PC-9 (cell line): ENCODE results near the gene ATL1. TPM values are rescaled to one million over a fixed set of nuclear protein-coding genes. Genes with fewer than 3 reads are reported as not detected.

Source experiments
- Bru-seq: library from RNA; stranded (reverse); fragments of 400-500 nt; gene quantifications from one replicate; lab custom pipeline; 2021; lab: Mats Ljungman, UMichigan
- BruChase-seq, 2 experiments: library from RNA; stranded (reverse); fragments of 400-500 nt; gene quantifications; one replicate each; lab custom pipeline; 2021; lab: Mats Ljungman, UMichigan
- BruUV-seq: library from RNA; stranded (reverse); fragments of 400-500 nt; replicated peaks from 2 replicates; lab custom pipeline; 2021; lab: Mats Ljungman, UMichigan
- CTCF ChIA-PET: fragments of 300-600 bp; sonication (Branson Sonifier 250); formaldehyde crosslinking; loops from one replicate; lab custom pipeline; 2022; ENCODE audit warnings: antibody characterized with exemption; lab: Charles Lee
- POLR2A ChIA-PET: fragments of 300-600 bp; sonication (Branson Sonifier 250); formaldehyde crosslinking; loops from one replicate; lab custom pipeline; 2022; ENCODE audit warnings: antibody characterized with exemption; ENCODE audit not compliant: unreplicated experiment; lab: Charles Lee
- DNase-seq, 2 experiments: peaks; one replicate each; pipeline versions ENCODE4 v3.0.0 to v3.0.0-alpha.2; 2015 to 2022; ENCODE audit warnings: mixed read lengths in 1 of 2
- H2AFZ ChIP-seq: fragments of 200-600 bp; sonication (generic); 2 replicates; pipeline ENCODE4 v1.8.1; 2017; ENCODE audit warnings: antibody characterized with exemption
- H3F3A ChIP-seq: fragments of 200-600 bp; sonication (generic); 2 replicates; pipeline ENCODE4 v1.8.1; 2017; ENCODE audit warnings: antibody characterized with exemption, mild to moderate bottlenecking, low read depth; ENCODE audit not compliant: insufficient read depth
- H3K27ac ChIP-seq: fragments of 200-600 bp; sonication (generic); 2 replicates; pipeline ENCODE4 v1.6.1; 2016; ENCODE audit warnings: mixed run types
- H3K27me3 ChIP-seq: fragments of 200-600 bp; sonication (generic); 2 replicates; pipeline ENCODE4 v1.6.1; 2016; ENCODE audit warnings: low read depth, mixed run types; ENCODE audit not compliant: insufficient read depth
- H3K36me3 ChIP-seq: fragments of 200-600 bp; sonication (generic); 2 replicates; pipeline ENCODE4 v1.6.1; 2016; ENCODE audit warnings: low read depth, mixed run types
- H3K4me1 ChIP-seq: fragments of 200-600 bp; sonication (generic); replicated peaks from 2 replicates; pipeline ENCODE4 v1.6.1; 2016; ENCODE audit warnings: mixed run types; ENCODE audit not compliant: insufficient read depth
- H3K4me2 ChIP-seq: fragments of 200-600 bp; sonication (generic); 2 replicates; pipeline ENCODE4 v1.6.1; 2017; ENCODE audit warnings: mixed run types
- H3K4me3 ChIP-seq: fragments of 200-600 bp; sonication (generic); 2 replicates; pipeline ENCODE4 v1.6.1; 2016; ENCODE audit warnings: mixed run types
- H3K79me2 ChIP-seq: fragments of 200-600 bp; sonication (generic); 2 replicates; pipeline ENCODE4 v1.6.1; 2017; ENCODE audit warnings: low read depth, mixed run types
- H3K9me2 ChIP-seq: fragments of 200-600 bp; sonication (generic); 2 replicates; pipeline ENCODE4 v1.8.1; 2017; ENCODE audit warnings: mild to moderate bottlenecking; ENCODE audit not compliant: insufficient read depth
- H3K9me3 ChIP-seq: fragments of 200-600 bp; sonication (generic); 2 replicates; pipeline ENCODE4 v1.8.1; 2016; ENCODE audit warnings: low read depth; ENCODE audit not compliant: insufficient read depth
- H4K20me1 ChIP-seq: fragments of 200-600 bp; sonication (generic); 2 replicates; pipeline ENCODE4 v1.8.1; 2017; ENCODE audit not compliant: insufficient read depth
- EZH2 ChIP-seq: fragments of 200-600 bp; sonication (generic); IDR thresholded peaks from 2 replicates; pipeline ENCODE4 v1.8.0; 2017; ENCODE audit warnings: antibody characterized with exemption, low read depth
- intact Hi-C: fragments of 100-400 bp; cut with micrococcal nuclease; formaldehyde crosslinking; loops from one replicate; pipeline ENCODE4 v1.10.0; 2022; ENCODE audit not compliant: unreplicated experiment
- long read RNA-seq: library from polyadenylated mRNA; stranded (forward); transcript quantifications from one replicate; pipeline ENCODE4 v2.0.0, GENCODE V29; 2022
- total RNA-seq: library from RNA; stranded (reverse); gene quantifications from 2 replicates; pipeline ENCODE4 v1.2.3, GENCODE V29; 2021
- TF ChIP-seq, protein P1 (sequence below): fragments of 200-600 bp; sonication (generic); conservative IDR thresholded peaks from 2 replicates; pipeline ENCODE4 v1.6.1; 2017; ENCODE audit warnings: mixed run types, antibody characterized with exemption, mild to moderate bottlenecking, moderate library complexity

The ATL1 gene
- total RNA-seq = 3.8 and 4.3 TPM in 2 replicates
- percentile 42 among the genes with signal in this experiment for Bru-seq, nascent RNA
- percentile 36 among the genes with signal in this experiment for BruChase-seq, experiment 1, labeled RNA remaining after a 2-hour chase
- percentile 33 among the genes with signal in this experiment for BruChase-seq, experiment 2, labeled RNA remaining after a 6-hour chase
- long read RNA-seq, partial matches to known transcripts = 0 of 5 reads
- long read RNA-seq, other reads (novel, unspliced or antisense) = 3 of 5 reads

DNA sequence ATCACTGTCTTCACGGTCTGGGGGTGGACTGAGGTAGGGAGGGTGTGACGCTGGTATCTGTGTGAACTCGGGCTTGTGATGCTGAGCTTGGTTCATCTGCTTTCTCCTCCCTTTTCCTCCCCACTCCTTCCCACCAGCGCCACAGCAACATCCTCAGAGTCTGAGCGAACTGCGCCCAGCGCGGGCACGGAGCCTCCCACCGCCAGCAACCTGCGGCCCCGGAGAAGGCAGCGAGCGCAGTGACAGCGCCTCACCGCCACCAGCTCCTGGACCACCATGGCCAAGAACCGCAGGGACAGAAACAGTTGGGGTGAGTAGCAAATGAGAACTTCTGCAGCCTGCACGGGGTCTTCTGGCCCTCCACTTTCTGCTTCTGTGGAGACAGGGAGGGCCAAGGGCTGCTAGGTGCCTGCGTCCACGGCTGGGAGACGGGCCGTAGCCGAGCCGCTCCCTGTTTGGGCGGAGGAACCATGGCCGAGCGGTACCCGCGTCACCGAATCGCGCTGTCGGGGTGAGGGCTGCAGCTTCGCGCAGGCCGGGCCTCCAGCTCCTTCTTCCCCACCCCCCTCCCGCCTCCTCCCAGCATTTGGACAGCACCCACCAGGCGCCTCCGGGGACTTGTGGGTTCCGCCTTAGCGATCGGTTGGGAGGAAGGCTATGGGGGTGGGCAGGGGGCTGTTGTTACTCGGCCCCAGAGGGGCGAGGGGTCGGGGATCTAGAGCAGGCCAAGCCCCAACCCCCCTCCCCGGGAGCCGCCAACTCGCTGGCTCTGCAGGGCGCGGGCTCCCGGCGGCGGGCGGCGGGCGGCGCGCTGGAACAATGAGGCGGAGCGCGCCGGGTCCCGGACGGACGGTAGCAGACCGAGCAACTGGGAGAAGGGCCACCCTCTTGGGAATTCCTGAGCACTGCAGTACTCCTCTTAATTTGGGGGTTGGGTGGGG lies at the start of gene ATL1:
Gene ATL1 (plus strand): TSS at position 156 of the 941 bp plus-strand sequence. CDS start 121 bp downstream, at position 277.
- H3K36me3 ChIP-seq = no peaks in the 10 kb centered on the region
- peak within 1 kb of the TSS; percentile 74 for H3K4me3 ChIP-seq
- H3K4me2 ChIP-seq = peak within 1 kb of the TSS; percentile 98
- intact Hi-C loops = no loop called here
- ChIA-PET CTCF (interaction anchor here (0.6 kb wide), 2 partner anchors 15 to 331 kb away, joined by 3 read pairs; no protein-coding TSS in a partner anchor), POLR2A (interaction anchor here (0.5 to 0.6 kb wide), 3 partner anchors 27 to 213 kb away, joined by 3 to 6 read pairs (median 4); no protein-coding TSS in a partner anchor)
- peak within 1 kb of the TSS; percentile 84 for H2AFZ ChIP-seq
- H3K9me2 ChIP-seq = no peaks in the 10 kb centered on the region
- TF ChIP-seq, protein P1, sequence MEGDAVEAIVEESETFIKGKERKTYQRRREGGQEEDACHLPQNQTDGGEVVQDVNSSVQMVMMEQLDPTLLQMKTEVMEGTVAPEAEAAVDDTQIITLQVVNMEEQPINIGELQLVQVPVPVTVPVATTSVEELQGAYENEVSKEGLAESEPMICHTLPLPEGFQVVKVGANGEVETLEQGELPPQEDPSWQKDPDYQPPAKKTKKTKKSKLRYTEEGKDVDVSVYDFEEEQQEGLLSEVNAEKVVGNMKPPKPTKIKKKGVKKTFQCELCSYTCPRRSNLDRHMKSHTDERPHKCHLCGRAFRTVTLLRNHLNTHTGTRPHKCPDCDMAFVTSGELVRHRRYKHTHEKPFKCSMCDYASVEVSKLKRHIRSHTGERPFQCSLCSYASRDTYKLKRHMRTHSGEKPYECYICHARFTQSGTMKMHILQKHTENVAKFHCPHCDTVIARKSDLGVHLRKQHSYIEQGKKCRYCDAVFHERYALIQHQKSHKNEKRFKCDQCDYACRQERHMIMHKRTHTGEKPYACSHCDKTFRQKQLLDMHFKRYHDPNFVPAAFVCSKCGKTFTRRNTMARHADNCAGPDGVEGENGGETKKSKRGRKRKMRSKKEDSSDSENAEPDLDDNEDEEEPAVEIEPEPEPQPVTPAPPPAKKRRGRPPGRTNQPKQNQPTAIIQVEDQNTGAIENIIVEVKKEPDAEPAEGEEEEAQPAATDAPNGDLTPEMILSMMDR = no peak
- TF ChIP-seq EZH2 = no peak
- BruUV-seq = no TSS peak
- H3K9me3 ChIP-seq = no peaks in the 10 kb centered on the region
- DNase-seq = peak in 1 of 2 experiments; percentile 46
- no peak within 1 kb of the TSS for H3K27ac ChIP-seq
- H3K79me2 ChIP-seq = no peaks in the 10 kb centered on the region
- H4K20me1 ChIP-seq = no peaks in the 10 kb centered on the region
- no peaks in the 10 kb centered on the region; the same call in 1 of the 2 replicates for H3F3A ChIP-seq
- H3K4me1 ChIP-seq = no peaks in the 10 kb centered on the region
- H3K27me3 ChIP-seq = peaks cover 8% of the 10 kb centered on the region; the same call in 1 of the 2 replicates

DNA sequence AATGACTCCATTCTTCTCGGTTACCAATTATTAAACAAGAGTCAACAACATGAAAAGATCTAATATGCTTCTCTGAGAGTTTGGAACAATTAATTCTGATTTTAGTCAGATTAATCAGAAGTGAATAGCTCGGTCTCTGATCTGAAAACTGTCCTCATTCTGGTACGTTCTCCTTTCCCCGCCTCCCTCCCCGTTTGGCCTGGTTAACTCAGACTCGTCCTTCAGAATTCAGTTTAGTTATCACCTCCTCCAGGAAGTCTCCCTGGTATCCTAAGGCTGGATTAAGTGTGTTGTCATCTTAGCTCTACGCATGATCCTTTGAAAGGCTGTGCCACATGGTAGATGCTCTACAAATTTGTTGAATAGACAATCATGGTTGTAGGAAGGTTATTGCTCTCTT lies 49.8 kb upstream of the ATL1 start:
- Histone ChIP-seq H3K9me3 (no peaks in the 10 kb centered on the region), H4K20me1 (peaks cover 6% of the 10 kb centered on the region; the same call in 1 of the 2 replicates), H3K4me2 (no peak overlapping the region), H3K79me2 (peaks cover 78% of the 10 kb centered on the region), H3K27me3 (no peaks in the 10 kb centered on the region), H2AFZ (no peak overlapping the region), H3K4me1 (no peaks in the 10 kb centered on the region), H3K4me3 (no peak overlapping the region), H3F3A (no peaks in the 10 kb centered on the region), H3K9me2 (no peaks in the 10 kb centered on the region), H3K36me3 (no peaks in the 10 kb centered on the region; the same call in 1 of the 2 replicates), H3K27ac (no peak overlapping the region)
- TF ChIP-seq, protein P1 = no peak
- TF ChIP-seq EZH2 = no peak
- DNase-seq = no peak
- POLR2A ChIA-PET = no interaction called here
- CTCF ChIA-PET = no interaction called here
- intact Hi-C loops = no loop called here
- BruUV-seq = no TSS peak

DNA sequence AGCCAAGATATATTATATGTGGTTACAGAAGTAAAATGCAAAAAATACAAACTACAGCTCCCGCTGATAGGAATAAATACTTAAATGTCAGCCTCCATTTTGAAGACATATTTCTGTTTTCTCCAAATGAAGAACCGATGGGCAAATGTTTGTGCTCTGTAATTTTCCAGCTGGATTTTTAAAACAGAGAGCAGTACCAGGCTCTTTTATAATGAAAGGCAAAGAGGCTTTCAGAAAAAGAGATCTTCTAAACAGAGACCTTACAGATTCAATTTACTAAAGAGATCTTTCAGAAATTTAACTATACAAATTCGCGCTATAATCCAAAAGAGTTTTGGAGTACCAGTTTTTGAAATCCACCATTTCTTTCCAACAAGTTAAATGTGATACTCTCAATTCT lies 47.5 kb upstream of the ATL1 start:
- ChIA-PET POLR2A (no interaction called here), CTCF (no interaction called here)
- Histone ChIP-seq H3K9me2 (no peaks in the 10 kb centered on the region), H3K9me3 (no peaks in the 10 kb centered on the region), H3K36me3 (peaks cover 5% of the 10 kb centered on the region; the same call in 1 of the 2 replicates), H3K4me1 (no peaks in the 10 kb centered on the region), H3K4me3 (no peak overlapping the region), H2AFZ (no peak overlapping the region), H4K20me1 (peaks cover 6% of the 10 kb centered on the region; the same call in 1 of the 2 replicates), H3F3A (no peaks in the 10 kb centered on the region), H3K4me2 (no peak overlapping the region), H3K27me3 (no peaks in the 10 kb centered on the region), H3K27ac (no peak overlapping the region), H3K79me2 (peaks cover 84% of the 10 kb centered on the region)
- intact Hi-C loops = no loop called here
- no peak for DNase-seq
- TF ChIP-seq EZH2 = no peak
- TF ChIP-seq, protein P1 = no peak
- no TSS peak for BruUV-seq
